ENCODE measurements around the gene PZP.

DNA sequence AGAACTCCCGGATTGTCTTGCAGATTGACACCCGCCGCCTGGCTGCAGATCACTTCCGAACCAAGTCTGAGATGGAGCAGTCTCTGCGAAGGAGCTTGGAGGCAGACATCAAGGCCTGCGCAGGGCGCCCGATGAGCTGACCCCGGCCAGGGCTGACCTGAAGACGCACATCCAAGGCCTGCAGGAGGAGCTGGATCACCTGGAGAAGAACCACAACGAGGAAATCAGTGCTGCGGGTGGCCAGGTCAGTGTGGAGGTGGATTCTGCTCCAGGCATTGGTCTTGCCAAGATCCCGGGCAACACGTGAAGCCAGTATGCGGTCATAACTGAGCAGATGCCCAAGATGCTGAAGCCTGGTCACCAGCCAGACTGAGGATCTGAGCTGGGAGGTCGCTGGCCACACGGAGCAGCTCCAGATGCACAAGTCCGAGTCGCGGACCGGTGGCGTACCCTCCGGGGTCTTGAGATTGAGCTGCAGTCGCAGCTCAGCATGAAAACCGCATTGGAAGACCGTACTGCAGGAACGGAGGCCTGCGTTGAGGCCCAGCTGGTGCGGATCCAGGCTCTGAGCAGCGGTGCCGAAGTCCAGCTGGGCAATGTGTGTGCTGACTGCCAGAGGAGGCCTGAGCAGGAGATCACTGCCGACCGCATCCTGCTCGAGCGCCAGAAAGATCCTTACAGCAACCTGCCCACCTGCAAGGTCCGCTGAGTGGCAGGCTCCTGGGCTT is 80.1 kb downstream of the PZP start:
- TF ChIP-seq, protein P1, sequence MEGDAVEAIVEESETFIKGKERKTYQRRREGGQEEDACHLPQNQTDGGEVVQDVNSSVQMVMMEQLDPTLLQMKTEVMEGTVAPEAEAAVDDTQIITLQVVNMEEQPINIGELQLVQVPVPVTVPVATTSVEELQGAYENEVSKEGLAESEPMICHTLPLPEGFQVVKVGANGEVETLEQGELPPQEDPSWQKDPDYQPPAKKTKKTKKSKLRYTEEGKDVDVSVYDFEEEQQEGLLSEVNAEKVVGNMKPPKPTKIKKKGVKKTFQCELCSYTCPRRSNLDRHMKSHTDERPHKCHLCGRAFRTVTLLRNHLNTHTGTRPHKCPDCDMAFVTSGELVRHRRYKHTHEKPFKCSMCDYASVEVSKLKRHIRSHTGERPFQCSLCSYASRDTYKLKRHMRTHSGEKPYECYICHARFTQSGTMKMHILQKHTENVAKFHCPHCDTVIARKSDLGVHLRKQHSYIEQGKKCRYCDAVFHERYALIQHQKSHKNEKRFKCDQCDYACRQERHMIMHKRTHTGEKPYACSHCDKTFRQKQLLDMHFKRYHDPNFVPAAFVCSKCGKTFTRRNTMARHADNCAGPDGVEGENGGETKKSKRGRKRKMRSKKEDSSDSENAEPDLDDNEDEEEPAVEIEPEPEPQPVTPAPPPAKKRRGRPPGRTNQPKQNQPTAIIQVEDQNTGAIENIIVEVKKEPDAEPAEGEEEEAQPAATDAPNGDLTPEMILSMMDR (conservative IDR thresholded peaks at IDR 0.05; ENCODE audit: low read depth in 2 of 2) = no peak
- no peak for TF ChIP-seq STAT1 (IDR thresholded peaks at IDR 0.05; ENCODE audit: unreplicated experiment)
- no peak for TF ChIP-seq JUNB (IDR thresholded peaks at IDR 0.05; ENCODE audit: unreplicated experiment)
- TF ChIP-seq, protein P2, sequence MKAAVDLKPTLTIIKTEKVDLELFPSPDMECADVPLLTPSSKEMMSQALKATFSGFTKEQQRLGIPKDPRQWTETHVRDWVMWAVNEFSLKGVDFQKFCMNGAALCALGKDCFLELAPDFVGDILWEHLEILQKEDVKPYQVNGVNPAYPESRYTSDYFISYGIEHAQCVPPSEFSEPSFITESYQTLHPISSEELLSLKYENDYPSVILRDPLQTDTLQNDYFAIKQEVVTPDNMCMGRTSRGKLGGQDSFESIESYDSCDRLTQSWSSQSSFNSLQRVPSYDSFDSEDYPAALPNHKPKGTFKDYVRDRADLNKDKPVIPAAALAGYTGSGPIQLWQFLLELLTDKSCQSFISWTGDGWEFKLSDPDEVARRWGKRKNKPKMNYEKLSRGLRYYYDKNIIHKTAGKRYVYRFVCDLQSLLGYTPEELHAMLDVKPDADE (IDR thresholded peaks at IDR 0.05) = no peak
- TF ChIP-seq EZH2phosphoT487 (IDR thresholded peaks at IDR 0.05; ENCODE audit: unreplicated experiment) = no peak
- TF ChIP-seq ZNF114 (CRISPR knock-in tag; IDR thresholded peaks at IDR 0.05) = no peak
- TF ChIP-seq CREB1 (CRISPR knock-in tag; IDR thresholded peaks at IDR 0.05; ENCODE audit: low read depth) = no peak

All from GM23338 (cell line).